Pons (tissue), 1 donor: ENCODE results near the gene UBE2H.
"Not testable (repeated sequence)": the region's sequence is repeated elsewhere in the genome, so short reads cannot be mapped to it uniquely, and the experiment has no call there.

Experiments used
- DNase-seq: peaks from one replicate; pipeline ENCODE4 v3.0.0-alpha.2; 2016; ENCODE audit warnings: low spot score

Gene UBE2H

DNA sequence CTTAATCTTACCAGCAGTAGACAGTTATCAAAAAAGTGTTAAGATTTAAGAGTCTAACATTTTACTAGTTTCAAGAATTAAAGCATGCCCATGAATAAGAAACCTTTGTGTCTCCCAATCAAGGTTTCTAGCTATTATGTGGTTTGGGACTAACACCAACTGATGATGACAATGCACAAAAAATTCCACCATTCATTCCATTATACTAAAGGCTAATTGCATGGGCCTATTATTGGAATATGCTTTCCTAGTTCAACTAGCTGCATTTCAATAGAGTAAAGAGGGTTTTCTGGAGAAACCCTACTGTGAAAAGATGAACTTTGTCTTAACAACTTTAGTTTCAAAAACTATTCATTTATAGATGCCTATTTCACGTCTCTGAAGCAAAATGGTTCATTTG lies 44.6 kb downstream of the UBE2H start:
- no peak for DNase-seq

DNA sequence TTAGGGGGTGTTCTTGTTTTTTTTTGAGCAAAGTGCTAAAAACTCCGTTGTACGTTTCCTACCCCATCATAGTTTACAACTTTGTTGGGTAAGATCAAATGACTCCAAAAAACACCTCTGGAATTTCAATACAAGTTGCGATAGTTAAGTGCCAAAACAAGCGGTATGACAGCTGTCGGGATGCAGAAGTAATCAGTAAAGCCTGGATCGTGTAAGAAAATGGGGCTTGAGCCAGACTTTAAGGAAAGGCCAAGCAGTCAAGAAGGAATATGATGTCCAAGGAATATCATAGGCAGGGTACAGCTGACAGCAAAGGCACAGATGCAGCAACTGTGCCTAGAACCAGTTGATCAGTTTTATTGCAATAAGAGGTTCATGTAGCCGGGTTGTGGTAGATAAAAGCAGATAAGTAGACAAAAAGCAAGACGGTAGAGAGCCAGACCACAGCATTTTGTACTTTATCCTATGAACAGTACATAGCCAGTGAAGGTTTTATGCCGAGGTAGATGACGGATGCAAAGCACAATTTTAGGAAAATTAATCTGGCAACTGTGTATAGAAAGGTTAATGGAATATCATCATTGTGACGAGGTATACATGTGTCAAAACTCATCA lies 45.5 kb downstream of the UBE2H start:
- DNase-seq, result no peak

DNA sequence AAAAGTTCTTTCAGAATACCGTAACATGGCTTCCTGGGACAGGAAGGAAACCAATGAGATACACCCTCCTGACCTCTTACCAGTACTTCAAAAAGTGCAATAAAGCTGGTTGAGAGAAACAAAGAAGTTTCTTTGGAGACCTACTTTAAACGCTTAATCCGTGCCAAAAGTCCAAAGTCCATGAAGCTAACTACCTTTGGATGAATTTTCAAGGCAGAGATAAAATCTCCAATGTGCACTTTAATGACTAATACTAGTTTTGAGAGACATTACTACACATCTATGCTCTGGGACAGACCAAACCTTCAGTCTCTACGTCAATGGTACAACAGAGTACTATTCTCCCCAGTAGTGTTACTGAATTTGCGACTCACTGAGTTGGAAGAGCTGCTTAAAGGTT lies 46.1 kb downstream of the UBE2H start:
- DNase-seq, result no peak

DNA sequence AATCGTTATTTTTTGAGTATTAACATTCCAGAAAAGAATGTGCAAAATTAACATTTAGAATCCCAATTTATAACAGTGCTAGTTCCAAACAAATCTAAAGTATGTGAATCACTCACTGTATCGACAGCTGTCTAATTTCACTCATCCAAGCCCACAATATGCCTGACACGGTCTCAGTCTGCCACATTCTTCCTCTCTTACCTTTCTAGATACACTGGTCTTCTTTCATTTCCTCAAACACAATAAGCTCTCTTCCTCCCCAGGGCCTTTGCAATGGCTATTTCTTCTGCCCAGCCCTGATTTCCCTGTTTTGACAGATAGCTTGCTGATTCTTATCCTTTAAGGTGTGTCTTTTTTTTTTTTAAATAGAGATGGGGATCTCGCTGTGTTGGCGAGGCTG lies 48.8 kb downstream of the UBE2H start:
- DNase-seq, result no peak

- no peak for DNase-seq
These were observed 49.9 kb downstream of the UBE2H start for GRCh38 chr7:129902788-129903422.

DNA sequence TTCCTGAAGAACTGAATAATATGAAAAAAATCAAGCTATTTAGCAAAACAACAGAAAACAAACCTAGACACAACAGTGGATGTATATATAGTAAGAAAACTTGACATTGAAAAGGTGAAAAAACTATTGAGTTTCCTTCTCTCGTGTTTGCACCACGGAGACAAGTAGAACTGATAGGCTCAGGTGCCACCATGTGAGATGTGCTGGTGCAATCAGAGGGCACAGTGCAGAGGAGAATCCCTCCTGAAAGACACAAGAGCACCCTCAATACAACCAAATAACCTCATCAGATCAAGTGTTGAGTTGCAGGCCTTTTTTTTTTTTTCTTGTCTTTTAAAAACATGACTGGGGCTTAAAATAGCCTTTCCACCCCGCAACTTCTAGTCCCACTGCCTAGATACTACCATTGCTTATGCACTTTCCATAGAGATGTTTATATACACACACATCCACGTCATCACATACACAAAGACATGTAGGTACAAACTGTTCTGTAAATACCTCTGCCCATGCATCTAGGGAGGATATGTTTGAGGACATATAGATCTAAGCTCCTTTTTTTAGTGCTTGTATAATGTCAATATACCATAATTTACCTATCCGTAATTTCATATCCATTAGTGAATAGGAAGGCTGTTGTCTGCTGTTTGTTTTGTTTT lies 54.1 kb downstream of the UBE2H start:
- DNase-seq, result no peak

DNA sequence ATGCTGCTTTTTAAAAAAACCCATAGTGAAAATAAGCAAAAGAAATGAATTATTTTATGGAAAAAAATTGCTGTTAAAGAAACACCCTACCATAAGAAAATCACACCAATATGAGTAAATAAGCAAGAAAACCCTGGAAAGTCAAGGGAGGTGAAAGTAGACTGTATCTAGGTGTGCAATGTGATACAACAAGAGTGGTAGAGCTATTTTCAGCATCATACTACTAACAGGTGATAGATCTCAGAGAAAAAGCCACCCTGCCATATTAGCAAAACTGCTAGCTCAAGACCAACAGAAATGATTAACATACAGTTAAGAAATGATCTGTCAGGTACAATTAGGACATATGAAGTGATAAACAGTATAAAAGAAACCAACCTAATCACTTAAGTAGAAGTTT lies 54.8 kb downstream of the UBE2H start:
- DNase-seq, result no peak

- DNase-seq, result no peak
These were observed 56.0 kb downstream of the UBE2H start for GRCh38 chr7:129896568-129897382.

- not testable (repeated sequence) for DNase-seq
These were observed 58.6 kb downstream of the UBE2H start for GRCh38 chr7:129894184-129894583.

- no peak for DNase-seq
These were observed 62.7 kb downstream of the UBE2H start for GRCh38 chr7:129890090-129890489.

DNA sequence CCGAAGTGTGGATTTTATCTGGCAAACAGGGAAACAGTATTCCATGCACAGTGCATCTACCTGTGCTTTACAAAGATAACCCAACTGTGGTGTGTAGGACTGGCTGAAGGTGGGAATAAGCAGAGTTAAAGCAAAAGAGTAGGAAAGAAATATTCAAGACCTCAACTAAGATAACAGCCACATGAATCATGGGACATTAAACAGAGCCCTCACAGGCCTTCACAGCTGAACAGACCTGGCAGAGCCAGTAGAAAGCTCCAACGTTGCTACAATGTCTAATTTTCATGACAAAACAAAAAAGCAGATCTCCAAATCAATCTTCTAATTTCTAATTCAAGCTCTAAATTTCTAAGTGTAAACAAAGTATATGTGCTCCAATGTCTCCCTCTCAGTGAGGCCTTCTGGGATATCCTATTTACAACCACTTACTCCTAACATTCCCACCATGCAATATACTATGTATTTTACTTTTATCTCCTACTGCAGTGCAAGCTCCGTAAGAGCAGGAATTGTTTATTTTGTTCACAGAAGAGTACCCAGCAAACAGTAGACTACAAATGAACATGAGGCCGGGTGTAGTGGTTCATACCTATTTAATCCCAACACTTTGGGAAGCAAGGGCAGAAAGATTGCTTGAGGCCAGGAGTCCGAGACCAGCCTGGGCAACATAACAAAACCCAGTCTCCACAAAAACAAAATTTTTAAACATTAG lies 63.5 kb downstream of the UBE2H start:
- DNase-seq, result no peak

DNA sequence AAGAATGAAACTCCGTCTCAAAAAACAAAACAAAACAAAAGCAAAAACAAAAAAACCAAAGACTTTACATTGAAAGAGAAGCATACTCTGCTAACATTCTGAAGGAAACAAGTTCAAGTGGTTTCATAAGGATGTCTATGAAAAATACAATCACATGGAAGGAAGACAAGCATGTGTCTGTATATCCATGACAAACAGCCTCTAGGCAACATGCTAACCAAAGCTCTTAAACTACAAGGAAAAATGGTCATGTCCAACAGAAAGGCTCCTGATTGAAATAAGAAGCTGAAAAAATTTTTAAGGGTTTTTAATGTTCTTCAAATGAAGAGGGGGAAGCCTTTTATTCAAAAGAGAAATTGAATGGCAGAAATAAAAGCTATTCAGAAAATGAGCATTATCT lies 64.9 kb downstream of the UBE2H start:
- DNase-seq, result no peak

DNA sequence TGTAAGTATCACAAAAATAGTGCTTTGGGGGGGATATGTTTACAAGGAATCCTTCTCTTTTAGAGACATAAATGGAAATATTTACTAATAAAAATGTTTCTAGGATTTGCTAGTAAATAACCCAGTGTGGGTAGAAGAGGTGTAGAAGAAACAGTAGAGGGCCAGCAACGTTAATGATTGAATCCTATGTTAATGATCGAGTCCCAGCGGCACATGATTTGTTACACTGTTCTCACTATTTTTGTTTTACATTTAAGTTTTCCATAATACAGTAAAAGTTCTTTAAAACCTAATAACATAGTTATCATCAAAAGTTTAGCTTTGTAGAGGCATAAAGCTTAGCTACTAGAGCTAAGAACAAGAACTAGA lies 66.0 kb downstream of the UBE2H start:
- DNase-seq, result no peak

DNA sequence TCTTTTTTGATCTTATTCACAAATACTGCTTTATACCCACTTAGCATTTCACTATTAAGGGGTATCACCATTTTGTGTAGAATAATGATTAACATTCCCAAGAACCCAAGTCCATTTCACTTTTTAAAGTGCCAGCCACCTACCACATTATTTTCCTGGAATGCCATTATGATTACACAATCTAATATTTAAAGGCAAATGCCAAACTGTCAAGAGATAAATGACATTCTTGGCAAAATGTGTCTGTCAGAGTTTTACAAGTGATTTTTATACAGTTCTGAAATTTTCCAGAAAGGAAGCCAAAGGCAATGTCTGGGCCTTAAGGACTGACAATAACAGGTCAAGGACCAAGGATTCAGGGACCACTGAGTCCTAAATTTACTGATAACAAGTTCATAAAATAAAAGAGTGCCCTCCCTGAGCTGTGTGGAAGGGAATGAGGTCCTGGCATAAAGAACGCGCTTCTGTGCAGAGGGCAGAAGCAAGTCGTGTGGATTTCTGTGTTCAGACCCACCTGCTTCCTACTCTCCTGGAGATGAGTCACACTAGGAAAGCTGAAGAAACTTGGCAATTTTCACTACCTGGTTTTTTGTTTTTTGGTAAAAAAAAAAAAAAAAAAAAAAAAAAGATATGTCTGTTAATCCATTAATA lies 66.5 kb downstream of the UBE2H start:
- DNase-seq, result no peak

GRCh38 chr7:129884495-129884894 lies 68.3 kb downstream of the UBE2H start:
- no peak for DNase-seq

DNA sequence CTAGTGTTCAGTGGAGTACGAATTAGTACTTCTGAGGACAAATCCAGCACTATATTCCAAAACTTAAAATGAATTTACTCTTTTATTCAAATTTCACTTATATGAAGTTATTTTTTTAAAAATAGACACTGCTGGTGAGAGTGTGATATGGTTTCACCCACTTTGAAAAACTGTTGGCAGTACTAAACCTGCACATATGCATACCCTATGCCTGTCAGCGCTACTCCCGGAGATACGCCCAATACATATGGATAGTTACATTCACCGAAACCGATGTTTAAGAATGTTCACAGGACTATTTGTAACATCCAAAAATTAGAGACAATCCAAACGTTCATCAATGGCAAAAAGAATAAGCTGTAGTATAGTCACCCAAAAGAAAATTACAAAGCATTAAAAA lies 69.6 kb downstream of the UBE2H start:
- no peak for DNase-seq

GRCh38 chr7:129882531-129882930 lies 70.2 kb downstream of the UBE2H start:
- DNase-seq, result no peak

- DNase-seq, result no peak
These were observed 75.5 kb downstream of the UBE2H start for GRCh38 chr7:129877146-129877792.

DNA sequence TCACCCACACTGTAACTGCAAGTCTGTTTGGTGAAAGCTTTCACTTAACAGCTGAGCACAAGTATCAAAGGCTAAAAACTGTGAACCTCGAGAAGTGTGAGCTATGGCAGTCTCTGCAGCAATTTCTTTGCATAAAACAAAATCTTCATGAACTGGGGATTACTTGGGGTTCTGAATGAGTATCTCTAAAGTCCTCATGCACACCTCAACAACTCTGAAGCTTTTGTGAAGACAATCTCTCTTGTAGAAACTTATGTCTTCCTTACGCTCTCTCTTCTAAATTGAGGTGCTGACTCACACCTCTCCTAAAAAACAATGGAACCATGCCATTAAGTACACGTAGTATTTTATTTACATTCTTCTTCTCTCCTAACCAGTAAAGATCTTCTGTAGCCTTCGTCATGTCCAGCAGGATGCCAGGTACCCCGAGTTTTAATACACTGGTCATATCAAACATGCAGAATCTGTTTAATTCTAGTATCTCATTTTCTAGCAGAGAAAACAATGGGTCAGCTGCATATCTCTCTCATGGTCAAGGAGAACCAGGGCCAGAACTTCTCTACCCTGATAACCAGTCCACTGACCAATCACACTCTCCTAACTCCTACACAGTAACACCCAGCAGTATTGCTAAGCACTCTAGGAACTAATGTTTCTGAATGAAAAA lies 76.9 kb downstream of the UBE2H start:
- DNase-seq, result no peak

DNA sequence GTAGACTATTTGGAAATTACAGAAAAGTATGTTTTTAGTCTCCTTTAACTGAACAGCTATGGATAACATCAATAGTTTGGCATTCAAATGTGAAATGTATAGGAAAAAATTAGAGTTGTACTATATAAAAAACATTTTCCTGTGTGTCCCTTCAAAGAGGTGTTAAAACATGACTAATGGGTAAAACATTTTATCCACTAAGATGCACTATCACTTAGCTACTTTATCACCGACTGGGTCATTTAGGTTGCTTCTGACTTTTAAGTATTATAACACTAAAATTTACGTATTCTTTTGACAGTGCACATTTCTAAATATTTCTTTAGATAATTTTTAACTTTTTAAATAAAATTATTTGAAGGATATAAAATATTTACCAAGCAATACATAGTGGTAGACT lies 77.6 kb downstream of the UBE2H start:
- no peak for DNase-seq

DNA sequence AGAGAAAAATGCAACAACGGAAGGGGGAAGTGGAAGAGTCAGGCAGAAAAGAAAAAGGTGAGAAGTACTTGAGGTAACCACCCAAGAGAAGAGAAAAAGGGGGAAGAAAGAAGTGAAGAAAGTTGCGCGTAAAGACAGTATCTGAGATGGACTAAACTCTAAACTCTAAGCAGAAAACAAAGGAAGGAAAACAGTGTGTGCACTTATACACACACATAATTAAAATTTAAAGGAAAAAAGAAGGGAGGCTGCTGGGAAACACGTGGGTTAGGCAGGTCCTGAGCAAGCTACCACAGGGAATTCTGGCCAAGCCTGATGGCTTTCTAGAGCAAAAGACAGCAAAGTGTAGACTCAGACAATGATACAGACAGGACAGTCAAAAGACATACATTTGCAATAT lies 78.0 kb downstream of the UBE2H start:
- DNase-seq, result no peak
